SW 1271 (cell line): Measurements from ENCODE around the gene ECHDC3.

Experiments used
- DNase-seq, 2 experiments: peaks; one replicate each; lab custom pipeline; 2025; lab: John Stamatoyannopoulos, UW

The ECHDC3 gene

GRCh38 chr10:11748866-11749265 lies 6.7 kb downstream of the ECHDC3 start:
- no peak for DNase-seq

- no peak for DNase-seq
These were observed 8.2 kb downstream of the ECHDC3 start for GRCh38 chr10:11750420-11750819.

- no peak for DNase-seq
These were observed 12.0 kb downstream of the ECHDC3 start for GRCh38 chr10:11754173-11754572.

- no peak for DNase-seq
These were observed 12.4 kb downstream of the ECHDC3 start for GRCh38 chr10:11754620-11755019.

GRCh38 chr10:11755512-11756263 lies 13.5 kb downstream of the ECHDC3 start:
- DNase-seq: no peak

- DNase-seq: no peak
These were observed 14.7 kb downstream of the ECHDC3 start for GRCh38 chr10:11756766-11757315.

- DNase-seq: no peak
These were observed 15.3 kb downstream of the ECHDC3 start for GRCh38 chr10:11757454-11757820.

- peak in 1 of 2 experiments; percentile 45 for DNase-seq
These were observed 15.8 kb downstream of the ECHDC3 start for GRCh38 chr10:11757821-11758463.

GRCh38 chr10:11758527-11759236 lies 16.5 kb downstream of the ECHDC3 start:
- DNase-seq: no peak

- DNase-seq: no peak
These were observed 17.2 kb downstream of the ECHDC3 start for GRCh38 chr10:11759347-11759746.

- no peak for DNase-seq
These were observed 18.0 kb downstream of the ECHDC3 start for GRCh38 chr10:11760151-11760550.

- no peak for DNase-seq
These were observed 18.7 kb downstream of the ECHDC3 start for GRCh38 chr10:11760861-11761260.

GRCh38 chr10:11761431-11761830 lies 19.2 kb downstream of the ECHDC3 start:
- DNase-seq: no peak

- no peak for DNase-seq
These were observed 20.7 kb downstream of the ECHDC3 start for GRCh38 chr10:11762706-11763500.

- DNase-seq: no peak
These were observed 21.3 kb downstream of the ECHDC3 start for GRCh38 chr10:11763501-11763861.

- no peak for DNase-seq
These were observed 23.0 kb downstream of the ECHDC3 start for GRCh38 chr10:11765141-11765540.

- no peak for DNase-seq
These were observed 30.6 kb downstream of the ECHDC3 start for GRCh38 chr10:11772575-11773288.

GRCh38 chr10:11773761-11774441 lies 31.7 kb downstream of the ECHDC3 start:
- DNase-seq: no peak

- DNase-seq: no peak
These were observed 33.2 kb downstream of the ECHDC3 start for GRCh38 chr10:11775412-11775811.

- no peak for DNase-seq
These were observed 33.9 kb downstream of the ECHDC3 start for GRCh38 chr10:11776080-11776479.

GRCh38 chr10:11781114-11781513 lies 38.9 kb downstream of the ECHDC3 start:
- no peak for DNase-seq
